ENCODE data around the gene ARHGAP23.

ARHGAP23 gene

DNA sequence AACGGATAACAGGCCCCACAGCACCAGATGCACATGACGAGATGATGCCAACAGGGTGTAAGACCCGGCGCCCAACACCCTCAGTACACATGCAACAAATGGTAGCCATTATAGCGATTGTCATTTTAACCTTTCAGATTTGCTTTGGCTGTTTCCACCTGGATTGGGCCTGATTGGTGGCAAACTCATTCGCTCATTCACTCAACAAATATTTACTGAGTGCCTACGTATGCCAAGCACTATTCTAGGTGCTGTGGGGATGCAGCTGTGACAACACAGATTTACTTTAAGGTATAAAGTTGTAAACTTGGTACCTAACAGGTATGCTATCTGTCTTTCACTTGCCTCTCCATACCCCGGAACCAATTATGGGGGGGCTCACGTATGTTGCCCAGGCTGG is 110.6 kb downstream of the ARHGAP23 start:
- Histone ChIP-seq H3K9ac (ENCODE audit: low read length) (no peak overlapping the region), H3K4me2 (ENCODE audit: low read depth, low read length, poor library complexity, severe bottlenecking) (no peak overlapping the region), H3K4me3 (ENCODE audit: insufficient read depth, low read length, poor library complexity, severe bottlenecking) (no peak overlapping the region), H3F3A (ENCODE audit: insufficient read depth) (no peaks in the 10 kb centered on the region), H3K27ac (ENCODE audit: low read depth, low read length) (no peak overlapping the region), H3K36me3 (ENCODE audit: low read length) (no peaks in the 10 kb centered on the region), H3K27me3 (ENCODE audit: low read length) (no peaks in the 10 kb centered on the region), H3K79me2 (ENCODE audit: insufficient read depth, low read length) (no peaks in the 10 kb centered on the region), H3K9me2 (replicated peaks; ENCODE audit: insufficient read depth, low read length) (no peaks in the 10 kb centered on the region), H2AFZ (ENCODE audit: low read depth, low read length, severe bottlenecking) (no peak overlapping the region), H4K20me1 (ENCODE audit: low read depth, low read length) (no peaks in the 10 kb centered on the region), H3K9me3 (ENCODE audit: insufficient read depth, low read length) (no peaks in the 10 kb centered on the region)
- TF ChIP-seq, protein P1, sequence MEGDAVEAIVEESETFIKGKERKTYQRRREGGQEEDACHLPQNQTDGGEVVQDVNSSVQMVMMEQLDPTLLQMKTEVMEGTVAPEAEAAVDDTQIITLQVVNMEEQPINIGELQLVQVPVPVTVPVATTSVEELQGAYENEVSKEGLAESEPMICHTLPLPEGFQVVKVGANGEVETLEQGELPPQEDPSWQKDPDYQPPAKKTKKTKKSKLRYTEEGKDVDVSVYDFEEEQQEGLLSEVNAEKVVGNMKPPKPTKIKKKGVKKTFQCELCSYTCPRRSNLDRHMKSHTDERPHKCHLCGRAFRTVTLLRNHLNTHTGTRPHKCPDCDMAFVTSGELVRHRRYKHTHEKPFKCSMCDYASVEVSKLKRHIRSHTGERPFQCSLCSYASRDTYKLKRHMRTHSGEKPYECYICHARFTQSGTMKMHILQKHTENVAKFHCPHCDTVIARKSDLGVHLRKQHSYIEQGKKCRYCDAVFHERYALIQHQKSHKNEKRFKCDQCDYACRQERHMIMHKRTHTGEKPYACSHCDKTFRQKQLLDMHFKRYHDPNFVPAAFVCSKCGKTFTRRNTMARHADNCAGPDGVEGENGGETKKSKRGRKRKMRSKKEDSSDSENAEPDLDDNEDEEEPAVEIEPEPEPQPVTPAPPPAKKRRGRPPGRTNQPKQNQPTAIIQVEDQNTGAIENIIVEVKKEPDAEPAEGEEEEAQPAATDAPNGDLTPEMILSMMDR (IDR thresholded peaks at IDR 0.05; ENCODE audit: insufficient read depth, low read length, poor library complexity, severe bottlenecking), result no peak
- TF ChIP-seq EZH2phosphoT487 (conservative IDR thresholded peaks at IDR 0.05; ENCODE audit: low read length), result no peak

DNA sequence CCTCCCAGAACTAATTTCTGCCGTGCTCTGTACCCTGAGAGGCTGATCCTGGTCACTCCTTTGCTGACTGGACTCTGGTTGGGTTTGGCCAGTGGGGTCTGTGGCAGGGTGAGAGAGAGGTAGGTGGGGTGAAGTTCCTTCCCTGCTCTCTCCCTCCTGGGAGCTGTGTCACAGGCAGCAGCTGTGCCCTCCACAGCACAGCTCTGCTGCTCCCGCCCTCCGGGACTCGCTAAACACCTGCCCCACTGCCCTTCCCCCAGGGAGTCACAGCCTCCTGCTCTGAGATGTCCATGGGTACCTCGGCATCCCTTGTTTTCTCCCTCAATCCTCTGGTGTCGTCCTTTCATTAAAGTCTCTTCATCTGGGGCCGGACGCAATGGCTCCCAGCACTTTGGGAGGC is 111.1 kb downstream of the ARHGAP23 start:
- H3K9me3 ChIP-seq (ENCODE audit: insufficient read depth, low read length), result no peaks in the 10 kb centered on the region
- no peak overlapping the region for H3K27ac ChIP-seq (ENCODE audit: low read depth, low read length)
- no peaks in the 10 kb centered on the region for H3F3A ChIP-seq (ENCODE audit: insufficient read depth)
- H3K9ac ChIP-seq (ENCODE audit: low read length), result no peak overlapping the region
- no peaks in the 10 kb centered on the region for H3K36me3 ChIP-seq (ENCODE audit: low read length)
- H3K9me2 ChIP-seq (replicated peaks; ENCODE audit: insufficient read depth, low read length), result no peaks in the 10 kb centered on the region
- TF ChIP-seq, protein P1 (IDR thresholded peaks at IDR 0.05; ENCODE audit: insufficient read depth, low read length, poor library complexity, severe bottlenecking), result no peak
- no peak for TF ChIP-seq EZH2phosphoT487 (conservative IDR thresholded peaks at IDR 0.05; ENCODE audit: low read length)
- no peaks in the 10 kb centered on the region for H3K79me2 ChIP-seq (ENCODE audit: insufficient read depth, low read length)
- H2AFZ ChIP-seq (ENCODE audit: low read depth, low read length, severe bottlenecking), result no peak overlapping the region
- no peak overlapping the region for H3K4me3 ChIP-seq (ENCODE audit: insufficient read depth, low read length, poor library complexity, severe bottlenecking)
- no peak overlapping the region for H3K4me2 ChIP-seq (ENCODE audit: low read depth, low read length, poor library complexity, severe bottlenecking)
- H4K20me1 ChIP-seq (ENCODE audit: low read depth, low read length), result no peaks in the 10 kb centered on the region
- no peaks in the 10 kb centered on the region for H3K27me3 ChIP-seq (ENCODE audit: low read length)

DNA sequence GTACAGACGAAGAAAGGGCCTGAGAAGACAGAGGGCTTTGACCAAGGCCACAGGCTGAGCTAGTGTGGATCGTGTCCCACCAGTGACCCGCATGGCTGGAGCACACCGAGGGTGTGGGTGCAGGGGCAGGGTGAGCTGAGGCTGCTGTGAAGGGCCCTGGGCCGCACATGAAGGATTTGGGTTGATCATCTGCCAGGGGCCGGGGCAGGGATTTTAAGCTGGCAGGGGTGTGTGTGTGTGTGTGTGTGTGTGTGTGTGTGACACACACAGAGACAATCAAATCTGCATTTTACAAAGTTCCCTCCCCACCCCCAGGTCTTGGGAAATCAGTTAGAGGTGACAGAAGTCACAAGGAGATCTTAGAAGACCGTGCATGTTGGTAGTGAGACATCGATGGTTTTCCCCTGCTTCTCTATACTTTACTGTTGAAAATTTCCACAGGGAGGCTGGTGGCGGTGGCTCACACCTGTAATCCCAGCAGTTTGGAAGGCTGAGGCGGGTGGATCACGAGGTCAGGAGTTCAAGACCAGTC is 112.3 kb downstream of the ARHGAP23 start:
- H3K9ac ChIP-seq (ENCODE audit: low read length), result no peak overlapping the region
- H3K9me2 ChIP-seq (replicated peaks; ENCODE audit: insufficient read depth, low read length), result no peaks in the 10 kb centered on the region
- H3K27ac ChIP-seq (ENCODE audit: low read depth, low read length), result no peak overlapping the region
- TF ChIP-seq, protein P1 (IDR thresholded peaks at IDR 0.05; ENCODE audit: insufficient read depth, low read length, poor library complexity, severe bottlenecking), result no peak
- no peak for TF ChIP-seq EZH2phosphoT487 (conservative IDR thresholded peaks at IDR 0.05; ENCODE audit: low read length)
- H3K4me3 ChIP-seq (ENCODE audit: insufficient read depth, low read length, poor library complexity, severe bottlenecking), result no peak overlapping the region
- H3K79me2 ChIP-seq (ENCODE audit: insufficient read depth, low read length), result no peaks in the 10 kb centered on the region
- H3K9me3 ChIP-seq (ENCODE audit: insufficient read depth, low read length), result no peaks in the 10 kb centered on the region
- H3F3A ChIP-seq (ENCODE audit: insufficient read depth), result no peaks in the 10 kb centered on the region
- H4K20me1 ChIP-seq (ENCODE audit: low read depth, low read length), result no peaks in the 10 kb centered on the region
- H3K27me3 ChIP-seq (ENCODE audit: low read length), result no peaks in the 10 kb centered on the region
- no peaks in the 10 kb centered on the region for H3K36me3 ChIP-seq (ENCODE audit: low read length)
- H3K4me2 ChIP-seq (ENCODE audit: low read depth, low read length, poor library complexity, severe bottlenecking), result no peak overlapping the region
- H2AFZ ChIP-seq (ENCODE audit: low read depth, low read length, severe bottlenecking), result no peak overlapping the region
